Astrocyte (in vitro differentiated cells and primary cell): ENCODE data around the gene CARS1.

Source experiments
- EZH2 ChIP-seq: IDR thresholded peaks from 2 replicates; pipeline ENCODE4 v1.6.1; 2012; ENCODE audit warnings: mild to moderate bottlenecking, low read length, inconsistent platforms; ENCODE audit not compliant: insufficient read depth
- TF ChIP-seq, protein P1 (sequence below): IDR thresholded peaks from 2 replicates; pipeline ENCODE4 v1.5.1; 2011; ENCODE audit warnings: low read depth, mild to moderate bottlenecking, inconsistent platforms, low read length, moderate library complexity; ENCODE audit not compliant: insufficient read depth

GRCh38 chr11:2981130-2981529 is 76.1 kb downstream of the CARS1 start:
- TF ChIP-seq, protein P1, sequence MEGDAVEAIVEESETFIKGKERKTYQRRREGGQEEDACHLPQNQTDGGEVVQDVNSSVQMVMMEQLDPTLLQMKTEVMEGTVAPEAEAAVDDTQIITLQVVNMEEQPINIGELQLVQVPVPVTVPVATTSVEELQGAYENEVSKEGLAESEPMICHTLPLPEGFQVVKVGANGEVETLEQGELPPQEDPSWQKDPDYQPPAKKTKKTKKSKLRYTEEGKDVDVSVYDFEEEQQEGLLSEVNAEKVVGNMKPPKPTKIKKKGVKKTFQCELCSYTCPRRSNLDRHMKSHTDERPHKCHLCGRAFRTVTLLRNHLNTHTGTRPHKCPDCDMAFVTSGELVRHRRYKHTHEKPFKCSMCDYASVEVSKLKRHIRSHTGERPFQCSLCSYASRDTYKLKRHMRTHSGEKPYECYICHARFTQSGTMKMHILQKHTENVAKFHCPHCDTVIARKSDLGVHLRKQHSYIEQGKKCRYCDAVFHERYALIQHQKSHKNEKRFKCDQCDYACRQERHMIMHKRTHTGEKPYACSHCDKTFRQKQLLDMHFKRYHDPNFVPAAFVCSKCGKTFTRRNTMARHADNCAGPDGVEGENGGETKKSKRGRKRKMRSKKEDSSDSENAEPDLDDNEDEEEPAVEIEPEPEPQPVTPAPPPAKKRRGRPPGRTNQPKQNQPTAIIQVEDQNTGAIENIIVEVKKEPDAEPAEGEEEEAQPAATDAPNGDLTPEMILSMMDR = no peak
- no peak for TF ChIP-seq EZH2
